Lower leg skin (tissue), 4 donors: ENCODE data around the gene DCDC2C. TPM values are rescaled to one million over a fixed set of nuclear protein-coding genes. Genes with fewer than 3 reads are reported as not detected.
A peak's percentile ranks its signal among the peaks of the same experiment; 100 is the strongest.

Source experiments
- DNase-seq, 2 donors: peaks; one replicate each; pipeline ENCODE4 v3.0.0-alpha.2; 2019; ENCODE audit warnings: low spot score in 2 of 2
- H3K4me3 ChIP-seq: fragments of 200-600 bp; sonication (generic); 2 replicates; pipeline ENCODE4 v1.5.1; 2017; ENCODE audit warnings: mild to moderate bottlenecking, low read depth; ENCODE audit not compliant: poor library complexity, severe bottlenecking
- CTCF ChIP-seq, 3 donors: fragments of 450-650 bp; IDR thresholded peaks; one replicate each; pipeline ENCODE4 v1.5.1; 2016; ENCODE audit warnings: antibody characterized with exemption in 3 of 3, mild to moderate bottlenecking in 3 of 3, moderate library complexity in 2 of 3
- POLR2A ChIP-seq, 2 donors: fragments of 450-650 bp; IDR thresholded peaks; one replicate each; pipeline ENCODE4 v1.6.1; 2016 to 2017; ENCODE audit warnings: antibody characterized with exemption in 2 of 2, mild to moderate bottlenecking in 1 of 2, moderate library complexity in 1 of 2
- WGBS, 2 donors: methylation state at CpG; one replicate each; pipeline ENCODE4 v1.1.5; 2018; 5-methylcytosine and 5-hydroxymethylcytosine counted together
- intact Hi-C: fragments of 100-400 bp; cut with DNase I; formaldehyde crosslinking; loops from one replicate; pipeline ENCODE4 v1.15.0; 2023; ENCODE audit warnings: low total_unique reads
- total RNA-seq, 4 donors: library from RNA; depleted of rRNA; stranded (reverse); fragments of >200 nt; gene quantifications; one replicate each; pipeline ENCODE4 v1.1.0, GENCODE V29; 2016

Gene DCDC2C
- total RNA-seq, 4 donors from 2014 or later: 0.16 TPM; not detected in 3

- no peak overlapping the region for H3K4me3 ChIP-seq
- intact Hi-C loops: no loop called here
- peak in 1 of 2 donors; percentile 74 for DNase-seq
- 70 to 77% methylated on average over 23 of the region's 23 CpGs for WGBS, 2 donors
- TF ChIP-seq CTCF (IDR thresholded peaks at IDR 0.05) (no peak), POLR2A (IDR thresholded peaks at IDR 0.05) (no peak)
Observed at GRCh38 chr2:3725458-3726250, 22.3 kb downstream of the DCDC2C start.

DNA sequence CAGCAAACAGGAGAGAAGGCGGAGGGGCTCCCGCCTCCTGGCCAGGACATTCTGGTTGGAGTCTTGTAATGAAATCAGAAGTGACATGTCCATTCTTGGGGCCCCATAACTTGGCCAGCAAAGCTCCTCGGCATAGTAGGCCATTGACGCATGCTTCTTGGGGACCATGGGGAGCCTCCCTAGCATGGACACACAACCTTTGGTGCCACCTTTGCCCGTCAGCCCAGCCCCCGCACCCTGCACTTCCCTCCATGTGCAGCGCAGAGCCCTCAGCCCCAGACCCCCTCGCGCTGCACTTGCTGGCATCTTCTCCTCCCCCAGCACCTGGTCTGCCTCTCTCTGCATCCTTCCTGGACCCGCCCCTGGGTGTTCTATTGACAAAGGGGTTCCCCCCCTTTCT is 23.1 kb downstream of the DCDC2C start:
- TF ChIP-seq POLR2A (IDR thresholded peaks at IDR 0.05) (no peak), CTCF (IDR thresholded peaks at IDR 0.05) (no peak)
- H3K4me3 ChIP-seq: no peak overlapping the region
- WGBS, 2 donors: 91 to 93% methylated on average over 10 of the region's 10 CpGs
- intact Hi-C loops: no loop called here
- peak in 1 of 2 donors; percentile 40 for DNase-seq

- no peak for TF ChIP-seq POLR2A (IDR thresholded peaks at IDR 0.05)
- TF ChIP-seq CTCF (IDR thresholded peaks at IDR 0.05): no peak
- peak in 1 of 2 donors; percentile 54 for DNase-seq
- H3K4me3 ChIP-seq: no peak overlapping the region
- intact Hi-C loops: no loop called here
- 62 to 70% methylated on average over 12 of the region's 12 CpGs for WGBS, 2 donors
Observed at GRCh38 chr2:3727397-3728045, 24.1 kb downstream of the DCDC2C start.

DNA sequence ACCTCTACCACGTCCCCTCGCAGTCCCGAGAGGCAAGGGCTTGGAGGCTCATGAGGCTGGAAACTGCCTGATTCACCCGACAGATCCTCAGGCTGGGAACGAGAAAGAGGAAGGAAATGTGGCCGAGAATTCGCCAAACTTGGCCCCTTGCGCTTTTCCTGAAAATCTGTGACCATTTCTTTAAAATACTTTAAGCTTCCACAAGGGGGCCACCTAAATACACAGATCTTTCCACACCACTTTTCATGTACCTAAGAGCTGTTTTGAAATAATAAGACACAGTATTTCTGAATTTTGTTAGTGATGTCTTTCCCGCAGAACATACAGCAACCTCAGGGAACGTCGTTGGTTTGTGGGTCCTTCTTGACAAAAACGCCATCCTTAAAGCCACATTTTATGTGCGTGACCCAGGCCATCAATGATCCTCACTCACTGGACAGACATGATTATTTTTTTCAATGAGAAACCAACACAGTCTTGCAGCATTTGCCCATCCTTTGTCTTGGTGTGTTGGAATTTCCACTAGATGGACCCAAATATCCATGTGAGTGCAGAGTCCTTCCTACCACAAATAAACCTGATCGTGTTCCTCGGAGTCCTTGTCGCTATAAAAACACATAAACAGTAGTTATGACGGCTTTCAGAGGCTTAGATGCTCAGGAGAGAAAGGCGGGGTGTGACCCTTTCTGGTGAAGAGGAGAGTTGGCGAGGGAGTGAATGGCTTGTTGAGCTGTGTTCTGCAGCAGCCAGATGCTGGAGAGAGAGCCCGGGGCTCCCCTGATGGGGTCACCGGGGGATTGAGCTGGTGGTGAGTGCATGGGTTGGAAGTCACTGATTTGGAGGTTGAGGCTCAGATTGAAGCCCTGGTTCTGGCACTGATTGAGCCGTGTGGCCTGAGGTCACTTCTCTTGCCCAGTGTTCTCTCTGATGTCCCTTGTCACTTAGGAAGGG is 25.0 kb downstream of the DCDC2C start:
- WGBS, 2 donors: 27 to 30% methylated on average over 22 of the region's 22 CpGs
- intact Hi-C loops: no loop called here
- TF ChIP-seq CTCF (IDR thresholded peaks at IDR 0.05): no peak
- TF ChIP-seq POLR2A (IDR thresholded peaks at IDR 0.05): no peak
- DNase-seq: peak in 1 of 2 donors; percentile 59
- no peak overlapping the region for H3K4me3 ChIP-seq

DNA sequence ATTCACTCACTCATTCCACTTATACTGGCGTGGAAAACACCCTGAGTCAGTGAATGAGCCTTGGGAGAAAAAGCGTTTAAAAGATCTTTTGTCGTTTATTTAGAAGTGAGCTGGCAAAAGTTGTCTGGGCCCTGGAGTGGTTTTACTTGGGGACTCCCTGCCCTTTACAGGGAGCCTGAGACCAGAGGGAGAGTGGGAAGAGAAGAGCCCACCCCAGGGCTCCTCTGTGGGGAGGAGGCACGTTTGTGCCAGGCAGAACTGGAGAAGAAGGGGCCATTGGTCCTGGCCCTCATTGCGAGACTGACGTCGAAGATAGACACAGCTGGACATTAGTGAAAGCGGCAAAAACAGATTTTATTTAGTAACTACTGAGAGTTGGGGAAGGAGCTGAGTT is 25.7 kb downstream of the DCDC2C start:
- 83% methylated on average over 8 of the region's 8 CpGs for WGBS, 2 donors
- intact Hi-C loops: no loop called here
- no peak overlapping the region for H3K4me3 ChIP-seq
- DNase-seq: no peak
- TF ChIP-seq CTCF (IDR thresholded peaks at IDR 0.05) (no peak), POLR2A (IDR thresholded peaks at IDR 0.05) (no peak)
